HCT116 (cell line): ENCODE results near the gene OCA2. TPM values are rescaled to one million over a fixed set of nuclear protein-coding genes. Genes with fewer than 3 reads are reported as not detected.
A peak's percentile ranks its signal among the peaks of the same experiment; 100 is the strongest.

Experiments
- ATAC-seq: fragments of 200-7000 bp; cut with Tn5 transposase; 2 replicates; pipeline ENCODE4 v1.9.1; 2020; ENCODE audit warnings: mild to moderate bottlenecking, moderate library complexity
- BruUV-seq: library from RNA; stranded (reverse); fragments of 400-500 nt; replicated peaks from 2 replicates; lab custom pipeline; 2021; lab: Mats Ljungman, UMichigan
- CTCF ChIA-PET: fragments of 300-600 bp; sonication (Branson Sonifier 250); formaldehyde crosslinking; loops from one replicate; lab custom pipeline; 2021; ENCODE audit warnings: antibody characterized with exemption; lab: Charles Lee
- POLR2A ChIA-PET: fragments of 300-600, 350-600 bp; sonication (Branson Sonifier 250); formaldehyde crosslinking; loops from one replicate; lab custom pipeline; 2021; ENCODE audit warnings: antibody characterized with exemption; lab: Charles Lee
- RAD21 ChIA-PET, 2 experiments: fragments of 300-600 bp; sonication (Branson Sonifier 250); formaldehyde crosslinking; loops; one replicate each; lab custom pipeline; 2023; ENCODE audit warnings: low total read pairs in 2 of 2; ENCODE audit not compliant: uncharacterized antibody in 2 of 2, unreplicated experiment in 2 of 2, low non-redundant PET in 1 of 2; lab: Charles Lee
- DNase-seq: peaks from one replicate; pipeline ENCODE4 v3.0.0-alpha.2; 2010; ENCODE audit warnings: low read depth, low spot score
- H2AFZ ChIP-seq: fragments of 200-600 bp; shearing (Covaris generic), sonication (generic); 2 replicates; pipeline ENCODE4 v1.6.1; 2017; ENCODE audit warnings: low read depth, mixed run types, mixed read lengths, antibody characterized with exemption, low read length; ENCODE audit not compliant: poor library complexity, severe bottlenecking
- H3K27ac ChIP-seq: 2 replicates; pipeline ENCODE4 v1.5.1; 2012; ENCODE audit warnings: low read depth, low read length
- H3K27me3 ChIP-seq: fragments of 200-600 bp; sonication (generic); 2 replicates; pipeline ENCODE4 v1.6.1; 2016; ENCODE audit warnings: mixed run types, low read length, mixed read lengths; ENCODE audit not compliant: insufficient read depth
- H3K36me3 ChIP-seq, 2 experiments: fragments of 200-500 bp in 1 of 2; fragments of 200-600 bp in 1 of 2; sonication (Bioruptor generic) in 1 of 2; sonication (generic) in 1 of 2; 2 replicates each; pipeline versions ENCODE4 v1.5.1 to v1.6.1; 2014 to 2016; ENCODE audit warnings: low read length in 2 of 2, inconsistent platforms in 1 of 2, mixed read lengths in 1 of 2, mixed run types in 1 of 2; ENCODE audit not compliant: insufficient read depth in 2 of 2, control insufficient read depth in 1 of 2
- H3K4me1 ChIP-seq, 2 experiments: fragments of 200-600 bp in 1 of 2; sonication (generic) in 1 of 2; 2 replicates each; pipeline versions ENCODE4 v1.5.1 to v1.6.1; 2012 to 2017; ENCODE audit warnings: low read length in 2 of 2, inconsistent platforms in 1 of 2, mild to moderate bottlenecking in 1 of 2, mixed read lengths in 1 of 2, mixed run types in 1 of 2, moderate library complexity in 1 of 2; ENCODE audit not compliant: insufficient read depth in 2 of 2, control insufficient read depth in 1 of 2
- H3K4me2 ChIP-seq: fragments of 200-600 bp; sonication (generic); 2 replicates; pipeline ENCODE4 v1.6.1; 2017; ENCODE audit warnings: mixed run types, low read length, mixed read lengths
- H3K4me3 ChIP-seq, 2 experiments: fragments of 200-600 bp in 1 of 2; sonication (generic) in 1 of 2; replicated peaks in 1 of 2; 2 replicates each; pipeline ENCODE4 v1.5.1; 2011 to 2016; ENCODE audit warnings: low read length in 2 of 2, control low read depth in 1 of 2, low read depth in 1 of 2, mild to moderate bottlenecking in 1 of 2, mixed read lengths in 1 of 2, mixed run types in 1 of 2
- H3K79me2 ChIP-seq: fragments of 200-600 bp; sonication (generic); 2 replicates; pipeline ENCODE4 v1.6.1; 2017; ENCODE audit warnings: mild to moderate bottlenecking, mixed run types, low read length, moderate library complexity, mixed read lengths; ENCODE audit not compliant: insufficient read depth
- H3K9ac ChIP-seq: fragments of 200-600 bp; sonication (generic); 2 replicates; pipeline ENCODE4 v1.6.1; 2016; ENCODE audit warnings: low read length, mixed read lengths
- H3K9me2 ChIP-seq: fragments of 200-600 bp; sonication (generic), shearing (Covaris generic); 2 replicates; pipeline ENCODE4 v1.6.1; 2017; ENCODE audit warnings: mixed run types, mild to moderate bottlenecking, moderate library complexity; ENCODE audit not compliant: insufficient read depth
- H3K9me3 ChIP-seq, 2 experiments: fragments of 200-500 bp in 1 of 2; fragments of 200-600 bp in 1 of 2; sonication (Bioruptor generic) in 1 of 2; sonication (generic) in 1 of 2; 2 replicates each; pipeline ENCODE4 v1.6.1; 2014 to 2017; ENCODE audit warnings: low read length in 2 of 2, mixed read lengths in 2 of 2, inconsistent platforms in 1 of 2, low read depth in 1 of 2, mild to moderate bottlenecking in 1 of 2, mixed run types in 1 of 2, moderate library complexity in 1 of 2; ENCODE audit not compliant: control insufficient read depth in 1 of 2, insufficient read depth in 1 of 2
- H4K20me1 ChIP-seq: fragments of 200-600 bp; sonication (generic), shearing (Covaris generic); 2 replicates; pipeline ENCODE4 v1.6.1; 2017; ENCODE audit warnings: mixed run types, mild to moderate bottlenecking, moderate library complexity; ENCODE audit not compliant: insufficient read depth
- CEBPB ChIP-seq: IDR thresholded peaks from 2 replicates; pipeline ENCODE4 v1.6.1; 2012; ENCODE audit warnings: low read depth
- POLR2A ChIP-seq: IDR thresholded peaks from 2 replicates; pipeline ENCODE4 v1.7.0; 2011; ENCODE audit warnings: borderline replicate concordance; ENCODE audit not compliant: insufficient read depth, insufficient read length; ENCODE audit errors: extremely low read depth
- POLR2AphosphoS5 ChIP-seq: IDR thresholded peaks from 2 replicates; pipeline ENCODE4 v1.6.1; 2011; ENCODE audit warnings: mild to moderate bottlenecking, low read depth, low read length, moderate library complexity
- ZFX ChIP-seq: fragments of 450-650 bp; IDR thresholded peaks from 2 replicates; pipeline ENCODE4 v1.6.1; 2017
- intact Hi-C: fragments of 100-400 bp; cut with micrococcal nuclease; formaldehyde crosslinking; loops from 2 replicates; pipeline ENCODE4 v1.10.0; 2022
- total RNA-seq: library from RNA; stranded (reverse); gene quantifications from one replicate; pipeline ENCODE4 v1.2.1, GENCODE V29; 2021; ENCODE audit not compliant: unreplicated experiment
- TF ChIP-seq, protein P1 (sequence below): IDR thresholded peaks from 2 replicates; pipeline ENCODE4 v1.6.1; 2012

OCA2 gene
- total RNA-seq, 1 experiment from 2014 or later, result not detected

DNA sequence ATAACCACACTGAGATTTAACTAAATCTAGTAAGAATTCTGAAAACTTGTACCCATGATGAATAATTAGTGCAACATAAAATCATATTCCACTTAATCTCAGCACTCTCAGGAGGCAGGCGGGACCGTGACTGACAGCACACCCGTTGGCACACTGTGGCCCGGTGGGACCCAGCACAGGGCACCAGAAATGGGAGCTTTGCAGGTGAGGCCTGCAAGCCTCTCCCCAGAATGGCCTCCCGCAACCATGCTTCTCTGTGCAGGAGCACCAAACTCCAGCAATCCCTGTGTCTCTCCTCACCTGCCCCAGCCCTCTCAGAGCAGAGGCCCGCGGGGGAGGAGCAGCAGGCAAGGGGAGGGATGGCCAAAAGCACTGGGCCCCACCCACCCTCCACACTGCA, 31.5 kb upstream of the OCA2 start:
- BruUV-seq, result no TSS peak
- Histone ChIP-seq H3K27ac (no peak overlapping the region), H3K9me2 (no peaks in the 10 kb centered on the region), H4K20me1 (no peaks in the 10 kb centered on the region), H3K36me3 (peaks cover 0 to 3% of the 10 kb centered on the region in 2 experiments; a peak in 3 of 4 replicates), H3K4me2 (no peak overlapping the region), H3K9me3 (no peaks in the 10 kb centered on the region), H3K79me2 (no peaks in the 10 kb centered on the region), H3K4me3 (no peak overlapping the region), H2AFZ (no peak overlapping the region), H3K27me3 (no peaks in the 10 kb centered on the region), H3K4me1 (no peaks in the 10 kb centered on the region), H3K9ac (no peak overlapping the region)
- no peak for DNase-seq
- ChIA-PET CTCF (no interaction called here), POLR2A (no interaction called here), RAD21 (no interaction called here)
- intact Hi-C loops, result no loop called here
- no peak for TF ChIP-seq POLR2AphosphoS5
- no peak for TF ChIP-seq ZFX
- TF ChIP-seq, protein P1, sequence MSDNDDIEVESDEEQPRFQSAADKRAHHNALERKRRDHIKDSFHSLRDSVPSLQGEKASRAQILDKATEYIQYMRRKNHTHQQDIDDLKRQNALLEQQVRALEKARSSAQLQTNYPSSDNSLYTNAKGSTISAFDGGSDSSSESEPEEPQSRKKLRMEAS, result no peak
- no peak for TF ChIP-seq CEBPB
- TF ChIP-seq, all 23 proteins: peak for 0
- no peak for ATAC-seq

DNA sequence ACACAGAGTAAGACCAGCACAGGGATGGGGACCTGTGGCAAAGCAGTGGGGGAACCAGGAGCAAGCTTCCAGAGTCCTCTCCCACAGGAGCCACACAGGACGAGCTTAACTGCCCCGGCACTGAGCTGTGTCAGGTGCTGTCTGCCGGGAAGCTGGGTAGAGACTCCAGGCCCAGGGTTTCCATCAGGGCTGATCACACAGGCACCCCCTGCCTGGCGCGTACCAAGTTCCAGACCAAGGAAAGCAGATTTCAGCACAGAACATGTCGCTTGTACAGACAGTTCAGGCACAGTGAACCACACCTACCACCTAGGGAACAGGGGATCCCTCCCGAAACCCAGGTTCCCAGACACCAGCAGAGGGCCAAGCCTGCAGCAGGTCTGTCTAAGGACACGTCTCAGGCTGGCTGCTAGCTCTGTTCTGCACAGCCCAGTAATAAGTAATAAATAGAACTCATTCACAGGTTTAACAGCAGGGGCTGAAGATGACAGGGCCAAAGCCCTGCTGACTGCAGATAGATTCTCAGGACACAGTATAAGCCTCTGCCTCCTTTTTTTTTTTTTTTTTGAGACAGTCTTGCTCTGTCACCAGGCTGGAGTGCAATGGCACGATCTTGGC, 30.2 kb upstream of the OCA2 start:
- Histone ChIP-seq H3K36me3 (peaks cover 0 to 3% of the 10 kb centered on the region in 2 experiments; a peak in 3 of 4 replicates), H3K4me1 (no peaks in the 10 kb centered on the region), H3K27ac (no peak overlapping the region), H3K9me3 (no peaks in the 10 kb centered on the region)
- TF ChIP-seq POLR2A, result no peak
- TF ChIP-seq, all 23 proteins: peak for 0
- no peak overlapping the region for H3K9ac ChIP-seq
- ChIA-PET RAD21 (no interaction called here), CTCF (no interaction called here), POLR2A (no interaction called here)
- no peak overlapping the region for H3K4me2 ChIP-seq
- intact Hi-C loops, result loop anchor here (10.0 kb wide), 1 partner anchor 845 kb away; no protein-coding TSS in a partner anchor
- H3K9me2 ChIP-seq, result no peaks in the 10 kb centered on the region
- BruUV-seq, result no TSS peak
- ATAC-seq (0 out of 2 replicates have a peak, but pooled peaks have one; percentile 23), DNase-seq (no peak)
- H4K20me1 ChIP-seq, result no peaks in the 10 kb centered on the region
- no peak overlapping the region for H2AFZ ChIP-seq
- H3K4me3 ChIP-seq, result no peak overlapping the region
- H3K27me3 ChIP-seq, result no peaks in the 10 kb centered on the region
- no peaks in the 10 kb centered on the region for H3K79me2 ChIP-seq
